ENCODE measurements around the gene DACT3.

DACT3 gene

DNA sequence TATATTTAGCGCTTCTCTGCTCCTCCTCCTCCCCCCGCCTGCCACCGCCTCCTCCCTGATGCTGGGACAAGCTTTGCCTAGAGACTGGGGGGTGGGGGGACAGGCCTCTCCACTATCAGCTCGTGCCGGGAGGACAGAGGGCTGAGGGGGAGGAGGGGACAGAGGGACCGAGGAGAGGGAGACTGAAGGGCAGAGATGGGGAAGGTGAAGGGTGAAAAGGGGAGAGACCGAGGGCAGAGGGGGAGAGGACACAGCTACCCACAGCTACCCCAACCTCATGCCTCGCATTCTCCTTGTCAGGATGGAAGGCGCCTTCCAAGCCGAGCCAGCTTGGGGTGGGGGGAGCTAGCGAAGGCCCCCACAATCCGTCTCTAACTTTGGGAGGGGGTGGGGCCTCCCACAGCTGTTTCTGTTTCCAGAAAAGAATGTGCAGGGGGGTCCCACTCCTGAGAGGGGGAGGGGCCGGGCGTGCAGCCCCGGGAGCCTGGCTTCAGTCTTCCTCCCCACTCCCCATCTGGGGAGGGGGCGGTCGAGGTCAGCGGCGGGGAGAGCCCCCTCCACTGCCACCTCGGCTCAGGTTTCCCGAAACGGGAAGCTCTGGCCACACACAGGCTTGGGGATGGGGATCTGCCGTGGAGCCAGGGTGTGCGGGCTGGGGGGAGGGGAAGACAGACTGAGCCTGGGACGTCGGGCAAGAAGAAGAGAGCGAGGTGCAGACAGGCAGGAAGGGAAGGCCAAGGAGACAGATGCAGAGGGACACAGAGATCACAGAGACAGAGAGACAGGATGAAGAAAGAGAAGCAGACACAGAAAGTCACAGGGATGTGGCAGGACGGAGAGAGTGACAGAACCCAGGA lies 1.6 kb downstream of the DACT3 start:
- no peak for DNase-seq (ENCODE audit: low read depth)
- H3K4me3 ChIP-seq (ENCODE audit: low read depth, low read length) = no peak overlapping the region
- TF ChIP-seq, protein P1, sequence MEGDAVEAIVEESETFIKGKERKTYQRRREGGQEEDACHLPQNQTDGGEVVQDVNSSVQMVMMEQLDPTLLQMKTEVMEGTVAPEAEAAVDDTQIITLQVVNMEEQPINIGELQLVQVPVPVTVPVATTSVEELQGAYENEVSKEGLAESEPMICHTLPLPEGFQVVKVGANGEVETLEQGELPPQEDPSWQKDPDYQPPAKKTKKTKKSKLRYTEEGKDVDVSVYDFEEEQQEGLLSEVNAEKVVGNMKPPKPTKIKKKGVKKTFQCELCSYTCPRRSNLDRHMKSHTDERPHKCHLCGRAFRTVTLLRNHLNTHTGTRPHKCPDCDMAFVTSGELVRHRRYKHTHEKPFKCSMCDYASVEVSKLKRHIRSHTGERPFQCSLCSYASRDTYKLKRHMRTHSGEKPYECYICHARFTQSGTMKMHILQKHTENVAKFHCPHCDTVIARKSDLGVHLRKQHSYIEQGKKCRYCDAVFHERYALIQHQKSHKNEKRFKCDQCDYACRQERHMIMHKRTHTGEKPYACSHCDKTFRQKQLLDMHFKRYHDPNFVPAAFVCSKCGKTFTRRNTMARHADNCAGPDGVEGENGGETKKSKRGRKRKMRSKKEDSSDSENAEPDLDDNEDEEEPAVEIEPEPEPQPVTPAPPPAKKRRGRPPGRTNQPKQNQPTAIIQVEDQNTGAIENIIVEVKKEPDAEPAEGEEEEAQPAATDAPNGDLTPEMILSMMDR (IDR thresholded peaks at IDR 0.05; ENCODE audit: control insufficient read depth, extremely low read depth, insufficient read depth) = no peak

DNA sequence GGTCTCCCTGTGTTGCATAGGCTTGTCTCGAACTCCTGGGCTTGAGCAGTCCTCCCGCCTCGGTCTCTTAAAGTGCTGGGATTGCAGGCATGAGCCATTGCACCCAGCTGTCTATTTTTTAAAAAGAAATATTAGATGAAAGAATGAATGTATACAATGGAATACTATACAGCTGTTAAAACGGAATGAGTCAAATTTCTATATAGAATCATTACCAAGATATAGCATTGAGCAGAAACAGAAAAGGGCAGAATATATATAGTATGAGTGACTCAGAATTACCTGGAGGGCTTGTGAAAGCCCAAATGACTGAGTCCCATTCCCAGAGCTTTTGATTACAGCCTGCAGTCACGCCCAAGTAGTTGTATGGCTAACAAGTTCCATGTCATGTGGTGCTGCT lies 4.4 kb downstream of the DACT3 start:
- no peak overlapping the region for H3K4me3 ChIP-seq (ENCODE audit: low read depth, low read length)
- TF ChIP-seq, protein P1 (IDR thresholded peaks at IDR 0.05; ENCODE audit: control insufficient read depth, extremely low read depth, insufficient read depth) = no peak
- DNase-seq (ENCODE audit: low read depth) = no peak

GRCh38 chr19:46654621-46655152 lies 6.3 kb downstream of the DACT3 start:
- no peak for DNase-seq (ENCODE audit: low read depth)
- TF ChIP-seq, protein P1 (IDR thresholded peaks at IDR 0.05; ENCODE audit: control insufficient read depth, extremely low read depth, insufficient read depth) = no peak
- H3K4me3 ChIP-seq (ENCODE audit: low read depth, low read length) = no peak overlapping the region

- no peak overlapping the region for H3K4me3 ChIP-seq (ENCODE audit: low read depth, low read length)
- TF ChIP-seq, protein P1 (IDR thresholded peaks at IDR 0.05; ENCODE audit: control insufficient read depth, extremely low read depth, insufficient read depth) = no peak
- DNase-seq (ENCODE audit: low read depth) = no peak
Observed at GRCh38 chr19:46650445-46650844, 10.5 kb downstream of the DACT3 start.

- no peak overlapping the region for H3K4me3 ChIP-seq (ENCODE audit: low read depth, low read length)
- no peak for DNase-seq (ENCODE audit: low read depth)
- TF ChIP-seq, protein P1 (IDR thresholded peaks at IDR 0.05; ENCODE audit: control insufficient read depth, extremely low read depth, insufficient read depth) = no peak
Observed at GRCh38 chr19:46648961-46649960, 11.7 kb downstream of the DACT3 start.

- TF ChIP-seq, protein P1 (IDR thresholded peaks at IDR 0.05; ENCODE audit: control insufficient read depth, extremely low read depth, insufficient read depth) = no peak
- H3K4me3 ChIP-seq (ENCODE audit: low read depth, low read length) = no peak overlapping the region
Observed at GRCh38 chr19:46648060-46648960, 12.7 kb downstream of the DACT3 start.

More at GRCh38 chr19:46648060-46648960, 12.7 kb downstream of the DACT3 start:
- DNase-seq (ENCODE audit: low read depth) = no peak

Data from LNCaP clone FGC (cell line).